GM21717 (cell line): ENCODE results near the gene DEF6.
"Not testable (repeated sequence)": the region's sequence is repeated elsewhere in the genome, so short reads cannot be mapped to it uniquely, and the experiment has no call there.

Source experiments
- ATAC-seq: cut with Tn5 transposase; IDR thresholded peaks from one replicate; pipeline ENCODE4 v1.9.1; 2021; ENCODE audit warnings: mild to moderate bottlenecking, moderate library complexity; ENCODE audit not compliant: unreplicated experiment

Gene DEF6

DNA sequence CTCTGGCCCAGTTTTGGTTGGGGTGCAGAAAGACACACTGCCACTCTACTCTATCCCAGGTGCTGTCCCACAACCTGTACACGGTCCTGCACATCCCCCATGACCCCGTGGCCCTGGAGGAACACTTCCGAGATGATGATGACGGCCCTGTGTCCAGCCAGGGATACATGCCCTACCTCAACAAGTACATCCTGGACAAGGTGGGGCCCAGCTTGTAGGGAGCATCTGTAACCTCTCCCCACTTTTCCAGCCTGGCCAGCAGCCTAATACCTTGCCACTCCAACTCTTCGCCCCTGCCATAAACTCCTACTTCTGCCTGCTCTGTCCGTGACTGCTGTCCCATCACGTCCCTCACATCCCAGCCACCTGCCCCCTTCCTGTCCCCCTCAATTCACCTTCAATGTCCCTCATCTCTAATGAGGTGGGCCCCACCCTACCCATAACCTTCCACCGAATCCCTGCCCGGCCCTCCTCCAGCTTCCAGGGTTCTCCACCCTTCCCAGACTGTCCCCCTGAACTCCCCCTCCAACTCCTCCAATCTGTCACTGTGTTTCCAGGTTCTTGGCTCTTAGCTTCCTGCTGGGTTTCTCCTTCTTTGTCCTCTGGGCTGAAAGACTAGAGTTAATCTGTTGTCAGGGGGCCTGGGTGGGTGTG, 12.1 kb downstream of the DEF6 start:
- ATAC-seq: no peak

- no peak for ATAC-seq
Observed at GRCh38 chr6:35310265-35310831, 12.7 kb downstream of the DEF6 start.

DNA sequence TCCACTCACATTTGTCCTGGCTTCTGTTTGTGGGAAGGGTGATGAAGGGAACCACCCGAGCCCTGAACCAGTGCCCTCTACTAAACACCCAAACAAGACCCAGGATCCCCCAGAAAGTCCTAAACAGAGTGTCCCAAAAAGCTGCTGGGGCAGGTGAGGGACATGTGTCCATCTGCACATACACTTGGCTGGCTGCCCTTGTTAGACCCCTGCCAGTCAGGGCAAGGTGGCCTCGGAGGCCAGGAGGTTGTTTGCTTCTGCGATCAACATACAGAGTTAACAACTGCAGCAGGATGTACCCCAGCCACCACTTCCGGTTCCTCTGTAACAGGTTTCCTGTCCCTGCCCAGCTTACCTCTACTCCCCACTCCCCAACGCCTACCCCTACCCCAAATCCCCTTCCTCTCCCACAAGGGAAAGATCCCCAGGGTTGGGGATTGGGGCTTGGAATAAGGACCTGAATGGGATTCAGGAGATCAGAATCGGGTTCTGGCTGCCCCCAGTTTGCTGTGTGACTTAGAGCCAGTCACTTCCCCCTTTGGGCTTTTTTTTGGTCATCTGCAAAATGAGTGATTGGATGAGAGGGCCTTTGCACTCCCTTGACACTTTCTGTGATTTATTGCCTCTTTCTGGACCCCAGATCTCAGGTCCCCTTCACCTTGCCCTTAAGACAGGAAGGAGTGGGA, 13.9 kb downstream of the DEF6 start:
- ATAC-seq: no peak

DNA sequence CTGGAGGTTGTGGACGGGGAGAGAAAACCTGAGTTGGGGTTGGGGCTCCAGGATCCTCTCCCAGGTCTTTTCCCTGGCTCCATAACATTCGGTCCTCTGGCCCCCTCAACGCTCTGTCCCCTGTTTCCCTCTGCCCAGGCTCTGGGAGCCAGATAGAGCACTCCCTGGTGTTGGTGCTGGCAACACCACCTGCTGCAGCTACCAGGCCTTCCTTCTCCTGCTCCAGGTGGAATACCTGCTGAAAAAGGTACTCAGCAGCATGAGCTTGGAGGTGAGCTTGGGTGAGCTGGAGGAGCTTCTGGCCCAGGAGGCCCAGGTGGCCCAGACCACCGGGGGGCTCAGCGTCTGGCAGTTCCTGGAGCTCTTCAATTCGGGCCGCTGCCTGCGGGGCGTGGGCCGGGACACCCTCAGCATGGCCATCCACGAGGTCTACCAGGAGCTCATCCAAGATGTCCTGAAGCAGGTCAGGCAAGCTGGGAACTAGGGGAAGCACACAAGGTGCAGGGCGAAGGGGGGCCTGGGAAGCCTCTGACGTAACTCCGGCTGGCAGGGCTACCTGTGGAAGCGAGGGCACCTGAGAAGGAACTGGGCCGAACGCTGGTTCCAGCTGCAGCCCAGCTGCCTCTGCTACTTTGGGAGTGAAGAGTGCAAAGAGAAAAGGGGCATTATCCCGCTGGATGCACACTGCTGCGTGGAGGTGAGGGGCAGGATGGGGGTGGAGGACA, 14.6 kb downstream of the DEF6 start:
- no peak for ATAC-seq

DNA sequence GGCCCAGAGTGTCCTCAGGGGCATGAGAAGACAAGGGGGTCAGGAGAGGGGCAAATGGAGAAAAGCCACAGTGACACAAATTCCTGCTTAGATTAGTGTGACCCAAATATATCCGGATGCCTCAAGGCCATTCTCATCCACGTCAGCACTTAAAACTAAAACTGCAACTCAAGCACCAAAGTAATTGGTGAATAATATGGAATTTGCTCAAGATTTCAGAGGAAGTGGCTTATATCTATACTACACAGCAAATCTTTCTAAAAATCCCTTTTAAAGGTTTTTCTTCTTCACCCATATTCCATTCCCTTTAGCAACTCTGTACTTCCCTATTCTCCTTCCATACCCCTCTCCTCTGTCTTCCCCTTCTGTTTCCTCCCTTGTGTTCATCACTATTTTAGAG, 15.2 kb downstream of the DEF6 start:
- ATAC-seq: no peak

GRCh38 chr6:35317483-35318195, 20.0 kb downstream of the DEF6 start:
- ATAC-seq: no peak

GRCh38 chr6:35318196-35319171, 20.9 kb downstream of the DEF6 start:
- no peak for ATAC-seq

DNA sequence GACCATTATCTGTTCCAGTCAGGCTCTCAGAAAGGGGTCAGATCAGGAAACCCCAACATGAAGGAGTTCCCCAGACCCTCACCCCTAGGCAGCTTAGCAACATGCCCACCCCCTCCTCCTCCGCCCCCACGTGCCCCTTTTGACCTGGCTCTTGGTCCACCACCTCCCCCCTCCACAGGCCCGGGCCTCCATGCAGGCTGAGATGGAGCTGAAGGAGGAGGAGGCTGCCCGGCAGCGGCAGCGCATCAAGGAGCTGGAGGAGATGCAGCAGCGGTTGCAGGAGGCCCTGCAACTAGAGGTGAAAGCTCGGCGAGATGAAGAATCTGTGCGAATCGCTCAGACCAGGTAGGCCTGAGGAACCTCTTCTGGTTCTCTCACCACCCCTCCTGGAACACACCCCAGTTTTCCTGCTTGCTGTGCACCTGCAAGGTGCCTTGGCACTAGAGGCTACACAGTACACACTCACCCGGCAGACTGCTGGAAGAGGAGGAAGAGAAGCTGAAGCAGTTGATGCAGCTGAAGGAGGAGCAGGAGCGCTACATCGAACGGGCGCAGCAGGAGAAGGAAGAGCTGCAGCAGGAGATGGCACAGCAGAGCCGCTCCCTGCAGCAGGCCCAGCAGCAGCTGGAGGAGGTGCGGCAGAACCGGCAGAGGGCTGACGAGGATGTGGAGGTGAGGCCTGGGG, 21.9 kb downstream of the DEF6 start:
- ATAC-seq: no peak

DNA sequence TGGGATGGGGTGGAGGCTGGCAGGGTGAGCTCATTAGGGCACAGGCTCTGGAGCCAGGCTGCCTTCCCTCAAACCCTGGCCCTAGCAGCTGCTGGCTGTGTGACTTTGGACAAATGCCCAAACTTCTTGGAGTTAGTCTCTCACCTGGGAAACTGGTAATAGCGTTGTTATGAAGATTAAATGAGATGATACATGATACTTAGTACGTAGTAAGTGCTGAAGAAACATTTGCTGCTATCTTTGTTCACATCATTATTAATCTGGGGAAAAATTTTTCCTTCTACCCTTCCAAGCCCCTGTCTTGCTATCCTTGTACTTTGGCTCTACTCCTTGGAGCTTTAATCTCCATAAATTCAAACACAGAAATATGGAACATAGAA, 22.4 kb downstream of the DEF6 start:
- no peak for ATAC-seq

DNA sequence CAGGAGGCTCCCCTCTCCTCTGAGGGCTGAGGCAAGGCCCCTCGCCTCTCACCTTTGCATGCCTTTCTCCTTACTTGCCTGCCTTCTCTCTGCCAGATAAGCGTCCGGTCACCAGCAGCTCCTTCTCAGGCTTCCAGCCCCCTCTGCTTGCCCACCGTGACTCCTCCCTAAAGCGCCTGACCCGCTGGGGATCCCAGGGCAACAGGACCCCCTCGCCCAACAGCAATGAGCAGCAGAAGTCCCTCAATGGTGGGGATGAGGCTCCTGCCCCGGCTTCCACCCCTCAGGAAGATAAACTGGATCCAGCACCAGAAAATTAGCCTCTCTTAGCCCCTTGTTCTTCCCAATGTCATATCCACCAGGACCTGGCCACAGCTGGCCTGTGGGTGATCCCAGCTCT, 23.5 kb downstream of the DEF6 start:
- ATAC-seq: no peak

GRCh38 chr6:35327349-35328027, 29.9 kb downstream of the DEF6 start:
- ATAC-seq: peak; percentile 52

GRCh38 chr6:35328108-35328723, 30.6 kb downstream of the DEF6 start:
- no peak for ATAC-seq

GRCh38 chr6:35328965-35329364, 31.3 kb downstream of the DEF6 start:
- ATAC-seq: not testable (repeated sequence)

- ATAC-seq: no peak
Observed at GRCh38 chr6:35330541-35331119, 33.0 kb downstream of the DEF6 start.

- not testable (repeated sequence) for ATAC-seq
Observed at GRCh38 chr6:35332074-35332887, 34.7 kb downstream of the DEF6 start.

GRCh38 chr6:35341557-35341956, 43.9 kb downstream of the DEF6 start:
- ATAC-seq: no peak
